ENCODE measurements around the gene SLC26A5. TPM values are rescaled to one million over a fixed set of nuclear protein-coding genes. Genes with fewer than 3 reads are reported as not detected.
A peak's percentile ranks its signal among the peaks of the same experiment; 100 is the strongest.

SLC26A5 gene
- total RNA-seq, 1 donor from 2014 or later: 1.9 TPM

- intact Hi-C loops (cut with DNase I): no loop called here
- no peaks in the 10 kb centered on the region for H3K9me3 ChIP-seq
- no peak for DNase-seq
- no peaks in the 10 kb centered on the region for H3K4me1 ChIP-seq
- no peak overlapping the region for H3K27ac ChIP-seq
- H3K4me3 ChIP-seq: no peak overlapping the region
- H3K27me3 ChIP-seq: no peaks in the 10 kb centered on the region
- no peaks in the 10 kb centered on the region for H3K36me3 ChIP-seq
- TF ChIP-seq, protein P1, sequence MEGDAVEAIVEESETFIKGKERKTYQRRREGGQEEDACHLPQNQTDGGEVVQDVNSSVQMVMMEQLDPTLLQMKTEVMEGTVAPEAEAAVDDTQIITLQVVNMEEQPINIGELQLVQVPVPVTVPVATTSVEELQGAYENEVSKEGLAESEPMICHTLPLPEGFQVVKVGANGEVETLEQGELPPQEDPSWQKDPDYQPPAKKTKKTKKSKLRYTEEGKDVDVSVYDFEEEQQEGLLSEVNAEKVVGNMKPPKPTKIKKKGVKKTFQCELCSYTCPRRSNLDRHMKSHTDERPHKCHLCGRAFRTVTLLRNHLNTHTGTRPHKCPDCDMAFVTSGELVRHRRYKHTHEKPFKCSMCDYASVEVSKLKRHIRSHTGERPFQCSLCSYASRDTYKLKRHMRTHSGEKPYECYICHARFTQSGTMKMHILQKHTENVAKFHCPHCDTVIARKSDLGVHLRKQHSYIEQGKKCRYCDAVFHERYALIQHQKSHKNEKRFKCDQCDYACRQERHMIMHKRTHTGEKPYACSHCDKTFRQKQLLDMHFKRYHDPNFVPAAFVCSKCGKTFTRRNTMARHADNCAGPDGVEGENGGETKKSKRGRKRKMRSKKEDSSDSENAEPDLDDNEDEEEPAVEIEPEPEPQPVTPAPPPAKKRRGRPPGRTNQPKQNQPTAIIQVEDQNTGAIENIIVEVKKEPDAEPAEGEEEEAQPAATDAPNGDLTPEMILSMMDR (IDR thresholded peaks at IDR 0.05): no peak
- no peak for ATAC-seq
Observed at GRCh38 chr7:103388469-103389140, 57.4 kb downstream of the SLC26A5 start.

GRCh38 chr7:103387242-103387641 lies 58.8 kb downstream of the SLC26A5 start:
- Histone ChIP-seq H3K9me3 (no peaks in the 10 kb centered on the region), H3K4me1 (no peaks in the 10 kb centered on the region), H3K36me3 (no peaks in the 10 kb centered on the region), H3K27ac (no peak overlapping the region), H3K4me3 (no peak overlapping the region), H3K27me3 (no peaks in the 10 kb centered on the region)
- intact Hi-C loops (cut with DNase I): no loop called here
- DNase-seq: no peak
- ATAC-seq: peak; percentile 61
- TF ChIP-seq, protein P1 (IDR thresholded peaks at IDR 0.05): no peak

DNA sequence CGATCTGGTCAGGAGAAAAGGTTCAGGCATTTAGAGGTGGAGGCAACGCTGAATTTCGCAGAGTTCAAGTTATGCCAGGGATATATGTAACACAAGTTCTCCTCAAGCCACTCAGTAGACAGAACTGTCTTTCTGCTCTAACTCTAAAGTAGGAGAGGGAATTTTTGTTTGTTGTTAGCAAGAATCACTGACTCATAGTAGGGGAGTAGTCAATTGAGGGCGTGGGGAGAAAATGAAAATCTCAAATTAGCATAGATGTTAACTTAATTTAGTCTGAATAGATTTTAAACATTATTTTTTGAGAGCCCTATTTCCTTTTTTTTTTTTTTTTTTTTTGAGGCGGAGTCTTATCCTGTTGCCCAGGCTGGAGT lies 64.0 kb downstream of the SLC26A5 start:
- DNase-seq (no peak), ATAC-seq (no peak)
- TF ChIP-seq, protein P1 (IDR thresholded peaks at IDR 0.05): no peak
- intact Hi-C loops (cut with DNase I): no loop called here
- Histone ChIP-seq H3K27ac (no peak overlapping the region), H3K9me3 (no peaks in the 10 kb centered on the region), H3K4me3 (no peak overlapping the region), H3K4me1 (no peaks in the 10 kb centered on the region), H3K36me3 (no peaks in the 10 kb centered on the region), H3K27me3 (no peaks in the 10 kb centered on the region)

- TF ChIP-seq, protein P1 (IDR thresholded peaks at IDR 0.05): no peak
- Histone ChIP-seq H3K9me3 (no peaks in the 10 kb centered on the region), H3K27me3 (no peaks in the 10 kb centered on the region), H3K36me3 (no peaks in the 10 kb centered on the region), H3K27ac (no peak overlapping the region), H3K4me3 (no peak overlapping the region), H3K4me1 (no peaks in the 10 kb centered on the region)
- intact Hi-C loops (cut with DNase I): no loop called here
- no peak for ATAC-seq
- no peak for DNase-seq
Observed at GRCh38 chr7:103381280-103382031, 64.6 kb downstream of the SLC26A5 start.

DNA sequence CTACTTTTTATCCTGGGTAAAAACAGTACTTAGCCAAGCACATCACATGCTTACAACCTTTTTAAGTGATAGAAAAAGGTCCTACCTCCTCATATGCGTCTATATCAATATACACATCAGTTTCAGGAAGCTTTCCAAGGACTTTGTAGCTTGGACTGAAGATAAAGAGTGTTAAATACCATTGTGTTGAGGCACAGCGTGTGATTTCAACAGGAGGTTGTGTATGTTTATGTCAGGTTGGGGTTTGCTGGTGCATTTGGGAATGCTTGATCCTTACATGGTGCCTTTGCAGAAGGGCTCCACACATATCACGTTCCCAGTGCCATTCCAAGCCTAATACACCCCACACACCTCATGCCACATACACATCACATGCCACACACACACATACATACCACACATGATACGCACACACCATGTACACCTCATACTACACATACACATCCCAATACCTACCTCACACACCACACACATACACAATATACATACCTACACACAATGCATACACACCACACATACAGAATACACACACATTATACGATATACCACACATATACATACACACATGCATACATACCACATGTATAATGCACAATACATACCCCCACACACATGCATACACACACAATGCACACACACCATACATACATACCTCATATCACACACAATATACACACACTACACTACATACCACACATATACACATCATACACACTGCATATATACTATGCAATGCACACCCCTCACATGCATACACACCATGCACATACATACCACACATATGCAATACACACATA lies 65.4 kb downstream of the SLC26A5 start:
- Histone ChIP-seq H3K27ac (no peak overlapping the region), H3K36me3 (no peaks in the 10 kb centered on the region), H3K27me3 (no peaks in the 10 kb centered on the region), H3K9me3 (no peaks in the 10 kb centered on the region), H3K4me3 (no peak overlapping the region), H3K4me1 (no peaks in the 10 kb centered on the region)
- DNase-seq (no peak), ATAC-seq (peak; percentile 41)
- intact Hi-C loops (cut with DNase I): no loop called here
- TF ChIP-seq, protein P1 (IDR thresholded peaks at IDR 0.05): no peak
